HCT116 (cell line): ENCODE data around the gene MCF2L2. TPM values are rescaled to one million over a fixed set of nuclear protein-coding genes. Genes with fewer than 3 reads are reported as not detected.
A peak's percentile ranks its signal among the peaks of the same experiment; 100 is the strongest.

Experiments used
- ATAC-seq: fragments of 200-7000 bp; cut with Tn5 transposase; 2 replicates; pipeline ENCODE4 v1.9.1; 2020; ENCODE audit warnings: mild to moderate bottlenecking, moderate library complexity
- BruUV-seq: library from RNA; stranded (reverse); fragments of 400-500 nt; replicated peaks from 2 replicates; lab custom pipeline; 2021; lab: Mats Ljungman, UMichigan
- CTCF ChIA-PET: fragments of 300-600 bp; sonication (Branson Sonifier 250); formaldehyde crosslinking; loops from one replicate; lab custom pipeline; 2021; ENCODE audit warnings: antibody characterized with exemption; lab: Charles Lee
- POLR2A ChIA-PET: fragments of 300-600, 350-600 bp; sonication (Branson Sonifier 250); formaldehyde crosslinking; loops from one replicate; lab custom pipeline; 2021; ENCODE audit warnings: antibody characterized with exemption; lab: Charles Lee
- RAD21 ChIA-PET, 2 experiments: fragments of 300-600 bp; sonication (Branson Sonifier 250); formaldehyde crosslinking; loops; one replicate each; lab custom pipeline; 2023; ENCODE audit warnings: low total read pairs in 2 of 2; ENCODE audit not compliant: uncharacterized antibody in 2 of 2, unreplicated experiment in 2 of 2, low non-redundant PET in 1 of 2; lab: Charles Lee
- DNase-seq: peaks from one replicate; pipeline ENCODE4 v3.0.0-alpha.2; 2010; ENCODE audit warnings: low read depth, low spot score
- H2AFZ ChIP-seq: fragments of 200-600 bp; shearing (Covaris generic), sonication (generic); 2 replicates; pipeline ENCODE4 v1.6.1; 2017; ENCODE audit warnings: low read depth, mixed run types, mixed read lengths, antibody characterized with exemption, low read length; ENCODE audit not compliant: poor library complexity, severe bottlenecking
- H3K27ac ChIP-seq: 2 replicates; pipeline ENCODE4 v1.5.1; 2012; ENCODE audit warnings: low read depth, low read length
- H3K27me3 ChIP-seq: fragments of 200-600 bp; sonication (generic); 2 replicates; pipeline ENCODE4 v1.6.1; 2016; ENCODE audit warnings: mixed run types, low read length, mixed read lengths; ENCODE audit not compliant: insufficient read depth
- H3K36me3 ChIP-seq, 2 experiments: fragments of 200-500 bp in 1 of 2; fragments of 200-600 bp in 1 of 2; sonication (Bioruptor generic) in 1 of 2; sonication (generic) in 1 of 2; 2 replicates each; pipeline versions ENCODE4 v1.5.1 to v1.6.1; 2014 to 2016; ENCODE audit warnings: low read length in 2 of 2, inconsistent platforms in 1 of 2, mixed read lengths in 1 of 2, mixed run types in 1 of 2; ENCODE audit not compliant: insufficient read depth in 2 of 2, control insufficient read depth in 1 of 2
- H3K4me1 ChIP-seq, 2 experiments: fragments of 200-600 bp in 1 of 2; sonication (generic) in 1 of 2; 2 replicates each; pipeline versions ENCODE4 v1.5.1 to v1.6.1; 2012 to 2017; ENCODE audit warnings: low read length in 2 of 2, inconsistent platforms in 1 of 2, mild to moderate bottlenecking in 1 of 2, mixed read lengths in 1 of 2, mixed run types in 1 of 2, moderate library complexity in 1 of 2; ENCODE audit not compliant: insufficient read depth in 2 of 2, control insufficient read depth in 1 of 2
- H3K4me2 ChIP-seq: fragments of 200-600 bp; sonication (generic); 2 replicates; pipeline ENCODE4 v1.6.1; 2017; ENCODE audit warnings: mixed run types, low read length, mixed read lengths
- H3K4me3 ChIP-seq, 2 experiments: fragments of 200-600 bp in 1 of 2; sonication (generic) in 1 of 2; replicated peaks in 1 of 2; 2 replicates each; pipeline ENCODE4 v1.5.1; 2011 to 2016; ENCODE audit warnings: low read length in 2 of 2, control low read depth in 1 of 2, low read depth in 1 of 2, mild to moderate bottlenecking in 1 of 2, mixed read lengths in 1 of 2, mixed run types in 1 of 2
- H3K79me2 ChIP-seq: fragments of 200-600 bp; sonication (generic); 2 replicates; pipeline ENCODE4 v1.6.1; 2017; ENCODE audit warnings: mild to moderate bottlenecking, mixed run types, low read length, moderate library complexity, mixed read lengths; ENCODE audit not compliant: insufficient read depth
- H3K9ac ChIP-seq: fragments of 200-600 bp; sonication (generic); 2 replicates; pipeline ENCODE4 v1.6.1; 2016; ENCODE audit warnings: low read length, mixed read lengths
- H3K9me2 ChIP-seq: fragments of 200-600 bp; sonication (generic), shearing (Covaris generic); 2 replicates; pipeline ENCODE4 v1.6.1; 2017; ENCODE audit warnings: mixed run types, mild to moderate bottlenecking, moderate library complexity; ENCODE audit not compliant: insufficient read depth
- H3K9me3 ChIP-seq, 2 experiments: fragments of 200-500 bp in 1 of 2; fragments of 200-600 bp in 1 of 2; sonication (Bioruptor generic) in 1 of 2; sonication (generic) in 1 of 2; 2 replicates each; pipeline ENCODE4 v1.6.1; 2014 to 2017; ENCODE audit warnings: low read length in 2 of 2, mixed read lengths in 2 of 2, inconsistent platforms in 1 of 2, low read depth in 1 of 2, mild to moderate bottlenecking in 1 of 2, mixed run types in 1 of 2, moderate library complexity in 1 of 2; ENCODE audit not compliant: control insufficient read depth in 1 of 2, insufficient read depth in 1 of 2
- H4K20me1 ChIP-seq: fragments of 200-600 bp; sonication (generic), shearing (Covaris generic); 2 replicates; pipeline ENCODE4 v1.6.1; 2017; ENCODE audit warnings: mixed run types, mild to moderate bottlenecking, moderate library complexity; ENCODE audit not compliant: insufficient read depth
- CBX3 ChIP-seq: IDR thresholded peaks from 2 replicates; pipeline ENCODE4 v1.6.1; 2012; ENCODE audit warnings: low read depth
- CEBPB ChIP-seq: IDR thresholded peaks from 2 replicates; pipeline ENCODE4 v1.6.1; 2012; ENCODE audit warnings: low read depth
- CTCF ChIP-seq, 3 experiments: fragments of 200-600 bp in 1 of 3; sonication (generic) in 1 of 3; IDR thresholded peaks in 2 of 3; conservative IDR thresholded peaks in 1 of 3; 2 replicates each; pipeline ENCODE4 v1.5.1; 2012 to 2017; ENCODE audit warnings: low read depth in 2 of 3, low read length in 2 of 3, antibody characterized with exemption in 1 of 3, borderline replicate concordance in 1 of 3, control low read depth in 1 of 3, mild to moderate bottlenecking in 1 of 3, mixed read lengths in 1 of 3, mixed run types in 1 of 3, moderate library complexity in 1 of 3; ENCODE audit not compliant: insufficient read depth in 1 of 3
- EGR1 ChIP-seq: IDR thresholded peaks from 2 replicates; pipeline ENCODE4 v1.6.1; 2012; ENCODE audit warnings: low read depth
- EZH2 ChIP-seq: fragments of 200-600 bp; sonication (generic); IDR thresholded peaks from 2 replicates; pipeline ENCODE4 v1.6.1; 2017; ENCODE audit warnings: antibody characterized with exemption, mixed run types
- EZH2phosphoT487 ChIP-seq: fragments of 200-600 bp; IDR thresholded peaks from 2 replicates; pipeline ENCODE4 v1.6.1; 2018; ENCODE audit warnings: antibody characterized with exemption, borderline replicate concordance
- JUND ChIP-seq: IDR thresholded peaks from 2 replicates; pipeline ENCODE4 v1.6.1; 2012
- MAX ChIP-seq: IDR thresholded peaks from 2 replicates; pipeline ENCODE4 v1.6.1; 2012
- POLR2A ChIP-seq: IDR thresholded peaks from 2 replicates; pipeline ENCODE4 v1.7.0; 2011; ENCODE audit warnings: borderline replicate concordance; ENCODE audit not compliant: insufficient read depth, insufficient read length; ENCODE audit errors: extremely low read depth
- POLR2AphosphoS5 ChIP-seq: IDR thresholded peaks from 2 replicates; pipeline ENCODE4 v1.6.1; 2011; ENCODE audit warnings: mild to moderate bottlenecking, low read depth, low read length, moderate library complexity
- RAD21 ChIP-seq: IDR thresholded peaks from 2 replicates; pipeline ENCODE4 v1.6.1; 2012; ENCODE audit warnings: low read depth, mild to moderate bottlenecking
- REST ChIP-seq: IDR thresholded peaks from 2 replicates; pipeline ENCODE4 v1.6.1; 2012; ENCODE audit warnings: low read depth
- SP1 ChIP-seq: IDR thresholded peaks from 2 replicates; pipeline ENCODE4 v1.6.1; 2012; ENCODE audit warnings: low read depth
- YY1 ChIP-seq: IDR thresholded peaks from 2 replicates; pipeline ENCODE4 v1.6.1; 2011; ENCODE audit warnings: low read length, low read depth, moderate library complexity, mild to moderate bottlenecking; ENCODE audit not compliant: insufficient replicate concordance; ENCODE audit errors: extremely low read depth
- ZFX ChIP-seq: fragments of 450-650 bp; IDR thresholded peaks from 2 replicates; pipeline ENCODE4 v1.6.1; 2017
- ZNF274 ChIP-seq: fragments of 200-500 bp; sonication (Bioruptor generic); IDR thresholded peaks from 2 replicates; pipeline ENCODE4 v1.6.1; 2014; ENCODE audit warnings: mild to moderate bottlenecking, low read depth, low read length, inconsistent platforms
- intact Hi-C: fragments of 100-400 bp; cut with micrococcal nuclease; formaldehyde crosslinking; loops from 2 replicates; pipeline ENCODE4 v1.10.0; 2022
- total RNA-seq: library from RNA; stranded (reverse); gene quantifications from one replicate; pipeline ENCODE4 v1.2.1, GENCODE V29; 2021; ENCODE audit not compliant: unreplicated experiment

The MCF2L2 gene
- total RNA-seq, 1 experiment from 2014 or later, result 1.5 TPM

GRCh38 chr3:183244981-183245476, 183.4 kb downstream of the MCF2L2 start:
- ChIA-PET RAD21 (no interaction called here), CTCF (no interaction called here), POLR2A (no interaction called here)
- H2AFZ ChIP-seq, result no peak overlapping the region
- ATAC-seq (peak; percentile 74), DNase-seq (no peak)
- H3K27ac ChIP-seq, result no peak overlapping the region
- no TSS peak for BruUV-seq
- H3K4me2 ChIP-seq, result no peak overlapping the region
- no peaks in the 10 kb centered on the region for H3K36me3 ChIP-seq
- H3K4me3 ChIP-seq, result no peak overlapping the region
- no peaks in the 10 kb centered on the region for H3K9me2 ChIP-seq
- H3K4me1 ChIP-seq, result no peaks in the 10 kb centered on the region
- H3K9me3 ChIP-seq, result peaks cover 6 to 9% of the 10 kb centered on the region in 2 experiments; a peak in 2 of 4 replicates
- H3K79me2 ChIP-seq, result no peaks in the 10 kb centered on the region
- intact Hi-C loops, result no loop called here
- H3K9ac ChIP-seq, result no peak overlapping the region
- no peaks in the 10 kb centered on the region for H4K20me1 ChIP-seq
- TF ChIP-seq CEBPB (no peak), RAD21 (no peak)
- no peaks in the 10 kb centered on the region for H3K27me3 ChIP-seq

- Histone ChIP-seq H3K9ac (no peak overlapping the region), H3K9me2 (no peaks in the 10 kb centered on the region), H3K4me2 (no peak overlapping the region), H3K4me1 (no peaks in the 10 kb centered on the region), H3K36me3 (no peaks in the 10 kb centered on the region), H2AFZ (no peak overlapping the region), H3K79me2 (no peaks in the 10 kb centered on the region), H3K27me3 (no peaks in the 10 kb centered on the region), H3K9me3 (peaks cover 6 to 9% of the 10 kb centered on the region in 2 experiments; a peak in 2 of 4 replicates), H3K4me3 (no peak overlapping the region), H4K20me1 (no peaks in the 10 kb centered on the region), H3K27ac (no peak overlapping the region)
- CTCF ChIA-PET, result no interaction called here
- ATAC-seq (no peak), DNase-seq (no peak)
- RAD21 ChIA-PET, result no interaction called here
- BruUV-seq, result no TSS peak
- intact Hi-C loops, result no loop called here
- POLR2A ChIA-PET, result interaction anchor here (0.7 kb wide), 1 partner anchor 34 kb away, joined by 3 read pairs; no protein-coding TSS in a partner anchor
- TF ChIP-seq ZFX (no peak), CTCF (IDR thresholded peaks at IDR 0.05 in 2 of 3, conservative IDR thresholded peaks at IDR 0.05 in 1 of 3; ENCODE audit: borderline replicate concordance in 1 of 3, insufficient read depth in 1 of 3, low read depth in 2 of 3, low read length in 2 of 3) (no peak), MAX (no peak), SP1 (no peak), REST (no peak), ZNF274 (no peak), YY1 (no peak), EZH2phosphoT487 (no peak), JUND (no peak), CBX3 (no peak), POLR2AphosphoS5 (no peak), EZH2 (no peak), POLR2A (no peak), EGR1 (no peak)
Measured at GRCh38 chr3:183244219-183244618, 184.2 kb downstream of the MCF2L2 start.
